ENCODE results near the gene TSKU.

- TF ChIP-seq EZH2 (optimal IDR thresholded peaks at IDR 0.05; ENCODE audit: low read depth, low read length): no peak
- TF ChIP-seq, protein P1, sequence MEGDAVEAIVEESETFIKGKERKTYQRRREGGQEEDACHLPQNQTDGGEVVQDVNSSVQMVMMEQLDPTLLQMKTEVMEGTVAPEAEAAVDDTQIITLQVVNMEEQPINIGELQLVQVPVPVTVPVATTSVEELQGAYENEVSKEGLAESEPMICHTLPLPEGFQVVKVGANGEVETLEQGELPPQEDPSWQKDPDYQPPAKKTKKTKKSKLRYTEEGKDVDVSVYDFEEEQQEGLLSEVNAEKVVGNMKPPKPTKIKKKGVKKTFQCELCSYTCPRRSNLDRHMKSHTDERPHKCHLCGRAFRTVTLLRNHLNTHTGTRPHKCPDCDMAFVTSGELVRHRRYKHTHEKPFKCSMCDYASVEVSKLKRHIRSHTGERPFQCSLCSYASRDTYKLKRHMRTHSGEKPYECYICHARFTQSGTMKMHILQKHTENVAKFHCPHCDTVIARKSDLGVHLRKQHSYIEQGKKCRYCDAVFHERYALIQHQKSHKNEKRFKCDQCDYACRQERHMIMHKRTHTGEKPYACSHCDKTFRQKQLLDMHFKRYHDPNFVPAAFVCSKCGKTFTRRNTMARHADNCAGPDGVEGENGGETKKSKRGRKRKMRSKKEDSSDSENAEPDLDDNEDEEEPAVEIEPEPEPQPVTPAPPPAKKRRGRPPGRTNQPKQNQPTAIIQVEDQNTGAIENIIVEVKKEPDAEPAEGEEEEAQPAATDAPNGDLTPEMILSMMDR (IDR thresholded peaks at IDR 0.05; ENCODE audit: low read length): no peak
Observed at GRCh38 chr11:76750746-76751145, 32.4 kb upstream of the TSKU start.

All from MM.1S (cell line).